CD1c-positive myeloid dendritic cell (primary cell): ENCODE measurements around the gene PRCD.

Experiments
- DNase-seq: peaks from one replicate; pipeline ENCODE4 v3.0.0-alpha.2; 2016; ENCODE audit errors: extremely low spot score

Gene PRCD

GRCh38 chr17:76570877-76571471 is 31.1 kb downstream of the PRCD start:
- DNase-seq: no peak

GRCh38 chr17:76572201-76572910 is 32.5 kb downstream of the PRCD start:
- DNase-seq: no peak

- no peak for DNase-seq
Measured at GRCh38 chr17:76573096-76573495, 33.3 kb downstream of the PRCD start.

GRCh38 chr17:76574166-76574565 is 34.3 kb downstream of the PRCD start:
- DNase-seq: no peak

GRCh38 chr17:76575570-76575969 is 35.7 kb downstream of the PRCD start:
- no peak for DNase-seq

GRCh38 chr17:76576189-76576588 is 36.3 kb downstream of the PRCD start:
- DNase-seq: no peak

- DNase-seq: no peak
Measured at GRCh38 chr17:76577876-76578275, 38.0 kb downstream of the PRCD start.

- no peak for DNase-seq
Measured at GRCh38 chr17:76578376-76578775, 38.5 kb downstream of the PRCD start.

GRCh38 chr17:76579281-76579680 is 39.4 kb downstream of the PRCD start:
- peak; percentile 78 for DNase-seq

- no peak for DNase-seq
Measured at GRCh38 chr17:76581515-76581914, 41.7 kb downstream of the PRCD start.

GRCh38 chr17:76582660-76583059 is 42.8 kb downstream of the PRCD start:
- no peak for DNase-seq

GRCh38 chr17:76584427-76585032 is 44.7 kb downstream of the PRCD start:
- no peak for DNase-seq

GRCh38 chr17:76585033-76585648 is 45.3 kb downstream of the PRCD start:
- peak; percentile 50 for DNase-seq

- DNase-seq: peak; percentile 77
Measured at GRCh38 chr17:76585649-76586593, 46.1 kb downstream of the PRCD start, which contains the start of gene ST6GALNAC2. Gene ST6GALNAC2 (minus strand): TSS chr17:76585860. CDS start chr17:76585808, 52 bp downstream.

GRCh38 chr17:76586741-76587487 is 47.1 kb downstream of the PRCD start:
- no peak for DNase-seq

GRCh38 chr17:76588182-76588581 is 48.3 kb downstream of the PRCD start:
- no peak for DNase-seq

- DNase-seq: no peak
Measured at GRCh38 chr17:76593384-76593826, 53.6 kb downstream of the PRCD start.

GRCh38 chr17:76593959-76594358 is 54.1 kb downstream of the PRCD start:
- no peak for DNase-seq

- no peak for DNase-seq
Measured at GRCh38 chr17:76594690-76595089, 54.8 kb downstream of the PRCD start.
